ENCODE measurements around the gene COPS6. TPM values are rescaled to one million over a fixed set of nuclear protein-coding genes. Genes with fewer than 3 reads are reported as not detected.

The COPS6 gene
- total and polyA plus RNA-seq, 2 donors (not counting 1 experiment from before 2014, with no cell fraction given), result 76.5 to 79.6 TPM

DNA sequence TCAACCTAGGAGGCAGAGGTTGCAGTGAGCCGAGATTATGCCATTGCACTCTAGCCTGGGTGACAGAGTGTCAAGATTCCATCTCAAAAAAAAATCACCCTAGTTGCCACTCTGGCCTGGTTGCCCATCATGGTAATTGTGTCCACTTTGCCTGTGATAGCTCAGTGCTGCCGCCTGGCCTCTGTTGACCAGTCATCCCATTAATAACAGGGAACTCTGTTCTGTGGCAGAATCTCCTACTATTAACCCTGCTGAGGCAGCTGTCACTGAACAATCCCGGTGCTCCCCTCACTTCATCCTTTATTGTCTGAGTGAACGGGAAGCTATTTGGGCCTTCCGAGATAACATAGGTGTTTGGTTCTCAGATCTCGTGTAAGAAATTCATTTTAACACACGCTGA, 21.8 kb upstream of the COPS6 start:
- Histone ChIP-seq H4K20me1 (ENCODE audit: control insufficient read depth, insufficient read depth, low read length, poor library complexity, severe bottlenecking) (no peaks in the 10 kb centered on the region), H3K4me2 (replicated peaks; ENCODE audit: low read depth, low read length, poor library complexity, severe bottlenecking) (no peak overlapping the region), H3K36me3 (replicated peaks in 1 of 2; ENCODE audit: control extremely low read depth in 1 of 2, control insufficient read depth in 1 of 2, extremely low read depth in 1 of 2, insufficient read depth in 2 of 2, low read length in 1 of 2) (peaks cover 15 to 30% of the 10 kb centered on the region in 2 experiments), H3K4me1 (ENCODE audit: control insufficient read depth in 2 of 2, insufficient read depth in 2 of 2, low read length in 2 of 2) (no peaks in the 10 kb centered on the region), H3K9ac (ENCODE audit: low read length) (no peak overlapping the region), H2AFZ (ENCODE audit: insufficient read depth, low read depth, low read length, poor library complexity, severe bottlenecking) (no peak overlapping the region), H3K9me3 (ENCODE audit: control extremely low read depth in 1 of 3, control insufficient read depth in 2 of 3, insufficient read depth in 1 of 3, low read length in 2 of 3) (peaks cover 1 to 30% (median 20%) of the 10 kb centered on the region in 3 donors), H3K27me3 (replicated peaks in 1 of 4; ENCODE audit: control extremely low read depth in 1 of 4, control insufficient read depth in 3 of 4, insufficient read depth in 4 of 4, low read length in 3 of 4) (no peaks in the 10 kb centered on the region), H3K27ac (ENCODE audit: low read length in 2 of 2) (no peak overlapping the region), H3K79me2 (ENCODE audit: control insufficient read depth, insufficient read depth, low read length) (no peaks in the 10 kb centered on the region), H3K4me3 (ENCODE audit: control extremely low read depth in 1 of 5, extremely low read depth in 1 of 5, insufficient read depth in 1 of 5, low read depth in 2 of 5, low read length in 4 of 5) (no peak overlapping the region)
- Mint-ChIP-seq H3K27me3 (no peaks in the 10 kb centered on the region), H3K4me1 (no peaks in the 10 kb centered on the region), H3K9me3 (ENCODE audit: insufficient read depth) (peaks cover 8% of the 10 kb centered on the region), H3K27ac (no peak overlapping the region), H3K4me3 (no peak overlapping the region)
- ChIA-PET POLR2A (no interaction called here), CTCF (no interaction called here)
- TF ChIP-seq, protein P1, sequence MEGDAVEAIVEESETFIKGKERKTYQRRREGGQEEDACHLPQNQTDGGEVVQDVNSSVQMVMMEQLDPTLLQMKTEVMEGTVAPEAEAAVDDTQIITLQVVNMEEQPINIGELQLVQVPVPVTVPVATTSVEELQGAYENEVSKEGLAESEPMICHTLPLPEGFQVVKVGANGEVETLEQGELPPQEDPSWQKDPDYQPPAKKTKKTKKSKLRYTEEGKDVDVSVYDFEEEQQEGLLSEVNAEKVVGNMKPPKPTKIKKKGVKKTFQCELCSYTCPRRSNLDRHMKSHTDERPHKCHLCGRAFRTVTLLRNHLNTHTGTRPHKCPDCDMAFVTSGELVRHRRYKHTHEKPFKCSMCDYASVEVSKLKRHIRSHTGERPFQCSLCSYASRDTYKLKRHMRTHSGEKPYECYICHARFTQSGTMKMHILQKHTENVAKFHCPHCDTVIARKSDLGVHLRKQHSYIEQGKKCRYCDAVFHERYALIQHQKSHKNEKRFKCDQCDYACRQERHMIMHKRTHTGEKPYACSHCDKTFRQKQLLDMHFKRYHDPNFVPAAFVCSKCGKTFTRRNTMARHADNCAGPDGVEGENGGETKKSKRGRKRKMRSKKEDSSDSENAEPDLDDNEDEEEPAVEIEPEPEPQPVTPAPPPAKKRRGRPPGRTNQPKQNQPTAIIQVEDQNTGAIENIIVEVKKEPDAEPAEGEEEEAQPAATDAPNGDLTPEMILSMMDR (IDR thresholded peaks at IDR 0.05), result no peak
- no peak for TF ChIP-seq EZH2 (IDR thresholded peaks at IDR 0.05; ENCODE audit: borderline replicate concordance, insufficient read depth, low read depth, low read length, poor library complexity, severe bottlenecking)
- WGBS (ENCODE audit: insufficient coverage), result 99% methylated on average over 6 of the region's 7 CpGs
- ATAC-seq (ENCODE audit: low read depth) (no peak), DNase-seq (no peak)
- intact Hi-C loops (cut with micrococcal nuclease), result no loop called here

- DNase-seq (no peak), ATAC-seq (ENCODE audit: low read depth) (no peak)
- no peaks in the 10 kb centered on the region for H3K4me1 ChIP-seq (ENCODE audit: control insufficient read depth in 2 of 2, insufficient read depth in 2 of 2, low read length in 2 of 2)
- CTCF ChIA-PET, result interaction anchor here (0.7 to 1.1 kb wide), 2 partner anchors 9 to 280 kb away, joined by 3 read pairs; no protein-coding TSS in a partner anchor
- no peak overlapping the region for H2AFZ ChIP-seq (ENCODE audit: insufficient read depth, low read depth, low read length, poor library complexity, severe bottlenecking)
- Mint-ChIP-seq H3K27ac (no peak overlapping the region), H3K27me3 (no peaks in the 10 kb centered on the region), H3K4me3 (no peak overlapping the region), H3K9me3 (ENCODE audit: insufficient read depth) (peaks cover 14% of the 10 kb centered on the region), H3K4me1 (no peaks in the 10 kb centered on the region)
- POLR2A ChIA-PET, result no interaction called here
- peaks cover 1 to 47% (median 26%) of the 10 kb centered on the region in 3 donors for H3K9me3 ChIP-seq (ENCODE audit: control extremely low read depth in 1 of 3, control insufficient read depth in 2 of 3, insufficient read depth in 1 of 3, low read length in 2 of 3)
- TF ChIP-seq, protein P1 (IDR thresholded peaks at IDR 0.05), result no peak
- TF ChIP-seq EZH2 (IDR thresholded peaks at IDR 0.05; ENCODE audit: borderline replicate concordance, insufficient read depth, low read depth, low read length, poor library complexity, severe bottlenecking), result no peak
- H3K36me3 ChIP-seq (replicated peaks in 1 of 2; ENCODE audit: control extremely low read depth in 1 of 2, control insufficient read depth in 1 of 2, extremely low read depth in 1 of 2, insufficient read depth in 2 of 2, low read length in 1 of 2), result peaks cover 18 to 54% of the 10 kb centered on the region in 2 experiments
- H3K4me2 ChIP-seq (replicated peaks; ENCODE audit: low read depth, low read length, poor library complexity, severe bottlenecking), result no peak overlapping the region
- intact Hi-C loops (cut with micrococcal nuclease), result no loop called here
- H3K79me2 ChIP-seq (ENCODE audit: control insufficient read depth, insufficient read depth, low read length), result no peaks in the 10 kb centered on the region
- H4K20me1 ChIP-seq (ENCODE audit: control insufficient read depth, insufficient read depth, low read length, poor library complexity, severe bottlenecking), result no peaks in the 10 kb centered on the region
- H3K27me3 ChIP-seq (replicated peaks in 1 of 4; ENCODE audit: control extremely low read depth in 1 of 4, control insufficient read depth in 3 of 4, insufficient read depth in 4 of 4, low read length in 3 of 4), result no peaks in the 10 kb centered on the region
- H3K27ac ChIP-seq (ENCODE audit: low read length in 2 of 2), result no peak overlapping the region
- no peak overlapping the region for H3K4me3 ChIP-seq (ENCODE audit: control extremely low read depth in 1 of 5, extremely low read depth in 1 of 5, insufficient read depth in 1 of 5, low read depth in 2 of 5, low read length in 4 of 5)
- no peak overlapping the region for H3K9ac ChIP-seq (ENCODE audit: low read length)
- WGBS (ENCODE audit: insufficient coverage), result 98% methylated on average over 5 of the region's 5 CpGs
Measured at GRCh38 chr7:100069991-100070390, 18.8 kb upstream of the COPS6 start.
